ENCODE measurements around the gene MMP19. TPM values are rescaled to one million over a fixed set of nuclear protein-coding genes. Genes with fewer than 3 reads are reported as not detected.

Gene MMP19
- total RNA-seq (2022; extraction: Qiagen RNA extraction; ENCODE audit: low read depth): 0.14 to 0.61 TPM (median 0.28 TPM) in 5 replicates

DNA sequence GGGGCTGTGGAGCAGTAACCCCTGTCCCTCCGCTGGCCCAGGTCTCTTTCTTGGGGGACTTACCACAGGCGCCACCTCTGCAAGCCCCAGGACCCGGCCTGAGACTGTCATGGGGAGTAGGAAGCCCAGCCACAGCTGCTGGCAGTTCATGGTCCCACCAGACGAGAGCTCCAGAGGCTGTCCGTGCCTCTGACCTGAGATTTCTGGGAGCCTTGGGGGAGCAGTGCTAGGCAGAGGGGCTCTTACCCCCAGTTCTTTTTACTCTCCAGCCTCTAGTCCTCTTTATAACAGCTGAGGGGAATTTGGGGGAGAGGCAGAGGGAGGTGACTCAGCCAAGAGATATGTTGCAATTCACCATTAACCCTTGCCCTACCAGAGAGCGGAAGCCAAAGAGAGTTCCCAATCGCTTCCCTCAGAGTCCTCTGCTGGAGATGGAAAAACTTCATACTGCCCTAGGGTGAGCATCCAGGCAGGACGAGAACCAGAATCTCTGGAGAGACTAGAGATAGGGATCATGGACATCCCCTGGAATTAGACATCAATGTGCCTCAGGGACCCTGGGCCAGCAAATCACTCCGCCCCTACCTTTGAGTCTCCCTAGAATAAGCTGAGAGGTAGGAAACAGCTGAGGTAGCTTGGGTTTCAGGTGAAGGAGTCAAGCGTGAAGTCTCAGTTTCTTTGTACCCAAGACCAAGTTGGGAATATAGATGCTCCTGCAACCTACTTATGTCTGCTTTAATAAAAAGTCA lies at the start of gene MMP19:
Gene MMP19 (minus strand): TSS at position 256 of the 749 bp plus-strand sequence. CDS start 106 bp downstream, at position 150.

DNA sequence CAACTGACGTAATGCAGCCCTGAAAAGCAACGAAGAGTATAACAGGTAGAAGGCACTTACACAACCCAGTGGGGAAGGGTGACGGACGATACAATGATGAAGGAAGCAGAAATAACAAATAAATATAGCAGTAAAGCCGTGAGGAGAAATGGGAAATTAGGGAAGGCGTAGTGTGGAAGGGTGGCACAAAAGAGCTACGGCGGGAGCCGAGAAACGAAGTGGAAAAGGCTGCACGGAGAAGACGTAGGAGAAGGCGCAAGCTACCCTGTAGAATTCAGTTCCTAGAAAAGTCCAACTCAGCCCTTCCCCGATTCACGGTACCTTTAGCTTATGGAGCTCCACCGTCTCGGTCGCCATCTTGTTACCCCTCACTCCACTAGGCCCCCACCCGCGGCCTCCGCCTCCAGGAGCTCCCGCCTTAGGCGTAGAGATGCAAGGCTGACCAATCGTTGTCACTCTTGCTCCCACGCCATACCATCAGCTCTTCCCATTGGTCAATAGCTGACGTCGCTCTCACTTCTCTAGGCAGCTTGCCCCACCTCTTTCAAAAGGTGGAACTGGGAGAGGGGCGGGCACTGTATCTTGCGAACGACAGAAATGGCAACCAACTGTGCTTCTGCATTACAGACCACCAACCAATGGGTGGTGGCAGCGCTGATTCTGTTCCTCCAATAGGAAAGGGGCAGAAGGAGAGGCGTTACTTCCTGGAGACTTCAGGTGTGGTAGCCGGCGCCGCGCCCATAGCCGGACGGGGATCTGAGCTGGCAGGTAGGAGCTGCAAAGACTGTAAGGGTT lies 25.2 kb downstream of the MMP19 start, which contains the start of the genes ORMDL2 and SARNP:
Gene ORMDL2 (plus strand): TSS at position 697 of the 795 bp plus-strand sequence. CDS start 959 bp downstream, outside the sequence.
Gene SARNP (minus strand): TSS at position 380 of the 795 bp plus-strand sequence. CDS start 23 bp downstream, at position 357.

Other genes with a start within 250 kb of the MMP19 start
- gene OR10P1, start 206.0 kb downstream of the MMP19 start, total RNA-seq (2022; extraction: Qiagen RNA extraction; ENCODE audit: low read depth): not detected in 5 replicates
- gene ITGA7, start 135.0 kb downstream of the MMP19 start, total RNA-seq (2022; extraction: Qiagen RNA extraction; ENCODE audit: low read depth): 0.88 to 2.2 TPM (median 1.7 TPM) in 5 replicates
- 115 to 152 TPM (median 141 TPM) in 5 replicates for gene BLOC1S1, start 126.9 kb downstream of the MMP19 start, total RNA-seq (2022; extraction: Qiagen RNA extraction; ENCODE audit: low read depth)
- 1.3 to 3.7 TPM (median 2.9 TPM) in 5 replicates for gene RDH5, start 122.5 kb downstream of the MMP19 start, total RNA-seq (2022; extraction: Qiagen RNA extraction; ENCODE audit: low read depth)
- 655 to 775 TPM (median 692 TPM) in 5 replicates for gene CD63, start 113.9 kb downstream of the MMP19 start, total RNA-seq (2022; extraction: Qiagen RNA extraction; ENCODE audit: low read depth)
- 1.6 to 5.2 TPM (median 4.9 TPM) in 5 replicates for gene GDF11, start 99.8 kb downstream of the MMP19 start, total RNA-seq (2022; extraction: Qiagen RNA extraction; ENCODE audit: low read depth)
- 87.9 to 174 TPM (median 93.1 TPM) in 5 replicates for gene SARNP, start 25.2 kb downstream of the MMP19 start, total RNA-seq (2022; extraction: Qiagen RNA extraction; ENCODE audit: low read depth)
- gene ORMDL2, start 24.9 kb downstream of the MMP19 start, total RNA-seq (2022; extraction: Qiagen RNA extraction; ENCODE audit: low read depth): 77.5 to 103 TPM (median 99.1 TPM) in 5 replicates
- gene DNAJC14, start 13.3 kb downstream of the MMP19 start, total RNA-seq (2022; extraction: Qiagen RNA extraction; ENCODE audit: low read depth): 19.9 to 25.3 TPM (median 23.0 TPM) in 5 replicates
- gene PYM1, start 85.0 kb upstream of the MMP19 start, total RNA-seq (2022; extraction: Qiagen RNA extraction; ENCODE audit: low read depth): 36.7 to 44.1 TPM (median 39.9 TPM) in 5 replicates
- 13.8 to 21.2 TPM (median 19.1 TPM) in 5 replicates for gene DGKA, start 88.2 kb upstream of the MMP19 start, total RNA-seq (2022; extraction: Qiagen RNA extraction; ENCODE audit: low read depth)
- 0.38 to 1.3 TPM (median 0.74 TPM) in 5 replicates for gene PMEL, start 123.1 kb upstream of the MMP19 start, total RNA-seq (2022; extraction: Qiagen RNA extraction; ENCODE audit: low read depth)
- 48.3 to 60.3 TPM (median 53.6 TPM) in 5 replicates for gene CDK2, start 123.9 kb upstream of the MMP19 start, total RNA-seq (2022; extraction: Qiagen RNA extraction; ENCODE audit: low read depth)
- gene RAB5B, start 131.1 kb upstream of the MMP19 start, total RNA-seq (2022; extraction: Qiagen RNA extraction; ENCODE audit: low read depth): 26.3 to 38.7 TPM (median 35.1 TPM) in 5 replicates
- 7.7 to 10.2 TPM (median 9.1 TPM) in 5 replicates for gene SUOX, start 154.3 kb upstream of the MMP19 start, total RNA-seq (2022; extraction: Qiagen RNA extraction; ENCODE audit: low read depth)
- gene IKZF4, start 178.1 kb upstream of the MMP19 start, total RNA-seq (2022; extraction: Qiagen RNA extraction; ENCODE audit: low read depth): 1.9 to 3.0 TPM (median 2.5 TPM) in 5 replicates
- gene RPS26, start 199.0 kb upstream of the MMP19 start, total RNA-seq (2022; extraction: Qiagen RNA extraction; ENCODE audit: low read depth): 598 to 732 TPM (median 664 TPM) in 5 replicates
- gene ERBB3, start 237.2 kb upstream of the MMP19 start, total RNA-seq (2022; extraction: Qiagen RNA extraction; ENCODE audit: low read depth): 1.0 to 3.4 TPM (median 1.7 TPM) in 5 replicates

Measured in A549 treated with ZK216348 at 1 μM for 4 hours (cell line).